Measurements from ENCODE around the gene PTPRT. TPM values are rescaled to one million over a fixed set of nuclear protein-coding genes. Genes with fewer than 3 reads are reported as not detected.

PTPRT gene
- total and polyA plus RNA-seq, 2 of the 13 experiments (the other 11 are each of a cell fraction or from before 2014, with no cell fraction given): under 0.01 to 0.09 TPM

DNA sequence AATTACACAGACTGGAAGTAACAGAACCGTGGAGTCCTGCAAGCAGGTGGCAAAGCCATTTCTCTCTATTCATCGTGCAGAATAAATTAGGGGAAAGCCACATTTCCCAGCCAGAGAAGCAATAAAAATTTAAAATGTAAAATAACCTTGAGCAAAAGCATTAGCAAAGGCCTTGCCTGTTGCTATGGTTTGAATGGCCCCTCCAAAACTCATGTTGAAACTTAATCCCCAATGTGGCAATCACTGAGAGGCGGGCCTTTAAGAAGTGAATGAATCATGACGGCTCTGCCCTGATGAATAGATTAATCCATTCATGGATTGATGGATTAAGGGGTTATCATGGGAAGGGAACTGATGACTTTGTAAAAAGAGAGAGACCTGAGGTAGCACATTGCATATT, 679.0 kb downstream of the PTPRT start (continued):
- TF ChIP-seq KIAA2018 (CRISPR knock-in tag; IDR thresholded peaks at IDR 0.05; ENCODE audit: borderline replicate concordance): no peak
- no peak for TF ChIP-seq ZBTB7B (CRISPR knock-in tag; IDR thresholded peaks at IDR 0.05)
- TF ChIP-seq, protein P1, sequence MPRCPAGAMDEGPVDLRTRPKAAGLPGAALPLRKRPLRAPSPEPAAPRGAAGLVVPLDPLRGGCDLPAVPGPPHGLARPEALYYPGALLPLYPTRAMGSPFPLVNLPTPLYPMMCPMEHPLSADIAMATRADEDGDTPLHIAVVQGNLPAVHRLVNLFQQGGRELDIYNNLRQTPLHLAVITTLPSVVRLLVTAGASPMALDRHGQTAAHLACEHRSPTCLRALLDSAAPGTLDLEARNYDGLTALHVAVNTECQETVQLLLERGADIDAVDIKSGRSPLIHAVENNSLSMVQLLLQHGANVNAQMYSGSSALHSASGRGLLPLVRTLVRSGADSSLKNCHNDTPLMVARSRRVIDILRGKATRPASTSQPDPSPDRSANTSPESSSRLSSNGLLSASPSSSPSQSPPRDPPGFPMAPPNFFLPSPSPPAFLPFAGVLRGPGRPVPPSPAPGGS (CRISPR knock-in tag; IDR thresholded peaks at IDR 0.05): no peak
- TF ChIP-seq, protein P2, sequence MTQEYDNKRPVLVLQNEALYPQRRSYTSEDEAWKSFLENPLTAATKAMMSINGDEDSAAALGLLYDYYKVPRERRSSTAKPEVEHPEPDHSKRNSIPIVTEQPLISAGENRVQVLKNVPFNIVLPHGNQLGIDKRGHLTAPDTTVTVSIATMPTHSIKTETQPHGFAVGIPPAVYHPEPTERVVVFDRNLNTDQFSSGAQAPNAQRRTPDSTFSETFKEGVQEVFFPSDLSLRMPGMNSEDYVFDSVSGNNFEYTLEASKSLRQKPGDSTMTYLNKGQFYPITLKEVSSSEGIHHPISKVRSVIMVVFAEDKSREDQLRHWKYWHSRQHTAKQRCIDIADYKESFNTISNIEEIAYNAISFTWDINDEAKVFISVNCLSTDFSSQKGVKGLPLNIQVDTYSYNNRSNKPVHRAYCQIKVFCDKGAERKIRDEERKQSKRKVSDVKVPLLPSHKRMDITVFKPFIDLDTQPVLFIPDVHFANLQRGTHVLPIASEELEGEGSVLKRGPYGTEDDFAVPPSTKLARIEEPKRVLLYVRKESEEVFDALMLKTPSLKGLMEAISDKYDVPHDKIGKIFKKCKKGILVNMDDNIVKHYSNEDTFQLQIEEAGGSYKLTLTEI (CRISPR knock-in tag; conservative IDR thresholded peaks at IDR 0.05): no peak
- no peak for TF ChIP-seq KLF16 (CRISPR knock-in tag; IDR thresholded peaks at IDR 0.05)
- TF ChIP-seq NR2F2 (IDR thresholded peaks at IDR 0.05; ENCODE audit: borderline replicate concordance, low read depth): no peak
- TF ChIP-seq FOXA1 (IDR thresholded peaks at IDR 0.05): no peak
- TF ChIP-seq FOXA1 (CRISPR knock-in tag; IDR thresholded peaks at IDR 0.05): no peak
- TF ChIP-seq ZNF329 (CRISPR knock-in tag; IDR thresholded peaks at IDR 0.05; ENCODE audit: low read depth): no peak
